Spleen (tissue), 11 donors: Measurements from ENCODE around the gene LSM7. TPM values are rescaled to one million over a fixed set of nuclear protein-coding genes. Genes with fewer than 3 reads are reported as not detected.

ENCODE experiments used
- DNase-seq: peaks from one replicate; pipeline ENCODE4 v3.0.0-alpha.2; 2020
- H3K27ac ChIP-seq, 8 donors: fragments of 200-600 bp; sonication (generic) in 7 of 8; 1 replicate in 4 of 8; 2 replicates in 4 of 8; pipeline versions ENCODE4 v1.5.0 to v1.8.0; 2016 to 2021; ENCODE audit warnings: inconsistent platforms in 4 of 8, mild to moderate bottlenecking in 4 of 8, moderate library complexity in 1 of 8
- H3K27me3 ChIP-seq, 7 donors: fragments of 200-600 bp; sonication (generic) in 6 of 7; replicated peaks in 1 of 7; 1 replicate in 4 of 7; 2 replicates in 3 of 7; pipeline versions ENCODE4 v1.5.0 to v1.8.0; 2016 to 2021; ENCODE audit warnings: inconsistent platforms in 3 of 7, mild to moderate bottlenecking in 1 of 7
- H3K36me3 ChIP-seq, 6 donors: fragments of 200-600 bp; sonication (generic) in 5 of 6; 1 replicate in 4 of 6; 2 replicates in 2 of 6; pipeline versions ENCODE4 v1.5.0 to v1.8.0; 2016 to 2021; ENCODE audit warnings: inconsistent platforms in 2 of 6
- H3K4me1 ChIP-seq, 6 donors: fragments of 200-600 bp; sonication (generic) in 5 of 6; 1 replicate in 3 of 6; 2 replicates in 3 of 6; pipeline versions ENCODE4 v1.5.0 to v1.8.0; 2016 to 2021; ENCODE audit warnings: inconsistent platforms in 3 of 6
- H3K4me3 ChIP-seq, 8 donors: fragments of 200-600 bp; sonication (generic) in 7 of 8; 1 replicate in 4 of 8; 2 replicates in 4 of 8; pipeline versions ENCODE4 v1.5.0 to v1.8.0; 2016 to 2021; ENCODE audit warnings: inconsistent platforms in 4 of 8, mild to moderate bottlenecking in 4 of 8, moderate library complexity in 2 of 8
- H3K9me3 ChIP-seq, 8 donors: fragments of 200-600 bp; sonication (generic) in 7 of 8; 1 replicate in 4 of 8; 2 replicates in 4 of 8; pipeline versions ENCODE4 v1.5.0 to v1.8.0; 2016 to 2021; ENCODE audit warnings: inconsistent platforms in 4 of 8
- CTCF ChIP-seq, 11 experiments: fragments of 200-600 bp in 7 of 11; fragments of 450-650 bp in 4 of 11; sonication (generic) in 4 of 11; IDR thresholded peaks in 8 of 11; conservative IDR thresholded peaks in 3 of 11; 1 replicate in 7 of 11; 2 replicates in 4 of 11; pipeline versions ENCODE4 v1.4.0 to v1.8.0; 2016 to 2021; ENCODE audit warnings: antibody characterized with exemption in 11 of 11, inconsistent platforms in 4 of 11, mild to moderate bottlenecking in 1 of 11
- POLR2A ChIP-seq, 3 donors: fragments of 450-650 bp; IDR thresholded peaks; one replicate each; pipeline ENCODE4 v1.5.1; 2017; ENCODE audit warnings: antibody characterized with exemption in 3 of 3, mild to moderate bottlenecking in 1 of 3
- POLR2AphosphoS5 ChIP-seq, 3 donors: sonication (generic); formaldehyde crosslinking; IDR thresholded peaks; one replicate each; pipeline ENCODE4 v1.5.1; 2017; ENCODE audit warnings: antibody characterized with exemption in 3 of 3
- WGBS, 5 donors: extraction: QIAGEN DNeasy Blood & Tissue Kit in 3 of 5; methylation state at CpG; one replicate each; pipeline versions ENCODE4 v1.1.5 to v1.1.7; 2013 to 2018; 5-methylcytosine and 5-hydroxymethylcytosine counted together
- intact Hi-C: fragments of 100-400 bp; cut with DNase I; formaldehyde crosslinking; loops from one replicate; pipeline ENCODE4 v1.15.0; 2023; ENCODE audit warnings: low total_unique reads
- polyA plus RNA-seq, 3 donors: library from polyadenylated mRNA; stranded (reverse); fragments of 200-250 nt; gene quantifications; one replicate each; pipeline ENCODE4 v1.2.1, GENCODE V29; 2013
- total RNA-seq, 7 donors: library from RNA; depleted of rRNA in 3 of 7; stranded (reverse); fragments of >200 nt in 3 of 7; fragmentation: NEBNext Ultra II Directional in 4 of 7; extraction: Animal tissue kit (Norgen Biotek cat#: 25700) in 4 of 7; gene quantifications; one replicate each; pipeline versions ENCODE4 v1.1.0 to v1.2.1, GENCODE V29; 2016 to 2021
- donor health status: healthy with polysubstance abuse.
- donor health status: DM: no; HTN: no; CAD: no; lungs with moderate emphysema.
- donor health status: DM: no; HTN: no; CAD: no.
- donor health status: Bipolar disorder and iron deficiency.
- donor health status: healthy.
- donor health status: DM: no; HTN: no; CAD: no.
- donor health status: DM: yes; HTN: yes; CAD: no.

LSM7 gene
- total and polyA plus RNA-seq, 10 donors: 60.7 to 524 (median 111) TPM

GRCh38 chr19:2342656-2343288, 14.4 kb upstream of the LSM7 start:
- H3K27me3 ChIP-seq: no peaks in the 10 kb centered on the region
- H3K27ac ChIP-seq: no peak overlapping the region
- H3K9me3 ChIP-seq: no peaks in the 10 kb centered on the region
- peak; percentile 52 for DNase-seq
- TF ChIP-seq POLR2AphosphoS5 (IDR thresholded peaks at IDR 0.05) (peak in 1 of 3 donors; percentile 27), CTCF (IDR thresholded peaks at IDR 0.05 in 8 of 11, conservative IDR thresholded peaks at IDR 0.05 in 3 of 11) (no peak)
- H3K4me3 ChIP-seq: no peak overlapping the region
- H3K4me1 ChIP-seq: no peaks in the 10 kb centered on the region
- H3K36me3 ChIP-seq: peaks cover 0 to 90% (median 50%) of the 10 kb centered on the region in 6 donors
- intact Hi-C loops: no loop called here
- WGBS, 5 donors: 91 to 98% (median 94%) methylated on average over 24 to 29 of the region's 29 CpGs

GRCh38 chr19:2341982-2342381, 13.6 kb upstream of the LSM7 start:
- Histone ChIP-seq H3K36me3 (peaks cover 0 to 97% (median 52%) of the 10 kb centered on the region in 6 donors), H3K27me3 (no peaks in the 10 kb centered on the region), H3K9me3 (no peaks in the 10 kb centered on the region), H3K4me3 (no peak overlapping the region), H3K4me1 (no peaks in the 10 kb centered on the region), H3K27ac (no peak overlapping the region)
- TF ChIP-seq POLR2A (IDR thresholded peaks at IDR 0.05) (no peak), CTCF (IDR thresholded peaks at IDR 0.05 in 8 of 11, conservative IDR thresholded peaks at IDR 0.05 in 3 of 11) (no peak), POLR2AphosphoS5 (IDR thresholded peaks at IDR 0.05) (no peak)
- intact Hi-C loops: no loop called here
- no peak for DNase-seq
- 79 to 90% (median 83%) methylated on average over 14 to 15 of the region's 15 CpGs for WGBS, 5 donors

GRCh38 chr19:2341244-2341751, 12.9 kb upstream of the LSM7 start:
- intact Hi-C loops: no loop called here
- no peak overlapping the region for H3K27ac ChIP-seq
- no peak for TF ChIP-seq CTCF (IDR thresholded peaks at IDR 0.05 in 8 of 11, conservative IDR thresholded peaks at IDR 0.05 in 3 of 11)
- no peak for TF ChIP-seq POLR2AphosphoS5 (IDR thresholded peaks at IDR 0.05)
- no peak for TF ChIP-seq POLR2A (IDR thresholded peaks at IDR 0.05)
- H3K27me3 ChIP-seq: no peaks in the 10 kb centered on the region
- no peaks in the 10 kb centered on the region for H3K4me1 ChIP-seq
- H3K9me3 ChIP-seq: no peaks in the 10 kb centered on the region
- H3K4me3 ChIP-seq: no peak overlapping the region
- 58 to 69% (median 65%) methylated on average over 14 to 24 of the region's 24 CpGs for WGBS, 5 donors
- no peak for DNase-seq
- peaks cover 0 to 91% (median 52%) of the 10 kb centered on the region in 6 donors for H3K36me3 ChIP-seq

DNA sequence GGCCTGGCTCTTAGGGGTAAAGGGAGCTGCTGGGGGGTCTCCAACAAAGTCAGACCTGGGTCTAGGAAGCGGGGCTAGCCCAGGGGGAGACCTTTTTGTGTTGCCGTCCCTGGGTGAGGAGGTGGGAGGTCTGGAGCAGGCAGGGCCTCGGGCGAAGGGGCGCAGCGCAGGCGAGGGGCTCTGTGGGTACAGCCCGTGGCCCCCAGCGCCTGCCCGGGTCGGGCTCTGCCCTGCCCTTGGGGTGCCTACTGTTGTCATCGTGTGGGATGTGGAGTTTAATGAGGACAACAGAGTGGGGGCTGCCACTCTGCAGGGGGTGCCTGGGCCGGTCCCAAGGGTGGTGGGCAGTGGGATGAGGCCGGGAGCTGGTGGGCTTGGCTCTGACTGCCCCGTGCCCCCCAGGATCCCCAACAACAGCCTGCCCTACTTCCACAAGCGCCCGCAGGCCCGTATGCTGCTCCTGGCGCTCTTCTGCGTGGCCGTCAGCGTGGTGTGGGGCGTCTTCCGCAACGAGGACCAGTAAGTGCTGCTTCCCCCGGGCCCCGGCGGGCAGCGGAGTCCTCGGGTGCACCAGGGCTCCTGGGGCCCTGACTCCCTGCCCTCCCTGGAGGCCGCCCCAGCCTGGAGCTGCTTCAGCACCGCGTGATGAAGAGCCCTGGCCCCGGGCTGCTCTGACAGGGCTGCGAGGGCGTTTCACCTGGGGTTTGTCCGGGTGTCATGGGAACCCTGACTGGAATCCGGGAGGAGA, 12.3 kb upstream of the LSM7 start:
- Histone ChIP-seq H3K36me3 (peaks cover 0 to 85% (median 52%) of the 10 kb centered on the region in 6 donors), H3K27me3 (no peaks in the 10 kb centered on the region), H3K9me3 (no peaks in the 10 kb centered on the region), H3K4me3 (no peak overlapping the region), H3K4me1 (no peaks in the 10 kb centered on the region), H3K27ac (no peak overlapping the region)
- intact Hi-C loops: no loop called here
- TF ChIP-seq POLR2A (IDR thresholded peaks at IDR 0.05) (no peak), POLR2AphosphoS5 (IDR thresholded peaks at IDR 0.05) (no peak), CTCF (IDR thresholded peaks at IDR 0.05 in 8 of 11, conservative IDR thresholded peaks at IDR 0.05 in 3 of 11) (no peak)
- no peak for DNase-seq
- 91 to 95% (median 95%) methylated on average over 15 to 38 of the region's 38 CpGs for WGBS, 5 donors
